GM12872 (cell line): ENCODE results near the gene ARHGEF16.

Experiments used
- TF ChIP-seq, protein P1 (sequence below): IDR thresholded peaks from 3 replicates; pipeline ENCODE4 v1.5.1; 2011; ENCODE audit warnings: low read depth, mild to moderate bottlenecking, low read length, moderate library complexity; ENCODE audit not compliant: insufficient read depth

ARHGEF16 gene

DNA sequence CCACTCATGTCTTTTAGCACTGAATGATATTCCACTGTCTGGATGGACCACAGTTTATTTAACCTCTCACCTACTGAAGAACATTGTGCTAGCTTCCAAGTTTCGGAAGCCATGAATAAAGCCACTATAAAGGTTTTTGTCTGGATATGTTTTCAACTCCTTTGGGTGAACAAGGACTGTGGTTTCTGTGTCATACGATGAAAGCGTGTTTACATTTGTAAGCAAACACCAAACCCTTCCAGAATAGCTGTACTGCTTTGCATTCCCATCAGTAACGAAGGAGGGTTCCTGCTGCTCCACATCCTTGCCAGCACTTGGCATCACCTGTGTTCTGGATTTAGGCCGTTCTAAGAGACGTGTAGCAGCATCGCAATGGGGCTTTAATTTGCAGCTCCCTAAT, 10.7 kb upstream of the ARHGEF16 start:
- TF ChIP-seq, protein P1, sequence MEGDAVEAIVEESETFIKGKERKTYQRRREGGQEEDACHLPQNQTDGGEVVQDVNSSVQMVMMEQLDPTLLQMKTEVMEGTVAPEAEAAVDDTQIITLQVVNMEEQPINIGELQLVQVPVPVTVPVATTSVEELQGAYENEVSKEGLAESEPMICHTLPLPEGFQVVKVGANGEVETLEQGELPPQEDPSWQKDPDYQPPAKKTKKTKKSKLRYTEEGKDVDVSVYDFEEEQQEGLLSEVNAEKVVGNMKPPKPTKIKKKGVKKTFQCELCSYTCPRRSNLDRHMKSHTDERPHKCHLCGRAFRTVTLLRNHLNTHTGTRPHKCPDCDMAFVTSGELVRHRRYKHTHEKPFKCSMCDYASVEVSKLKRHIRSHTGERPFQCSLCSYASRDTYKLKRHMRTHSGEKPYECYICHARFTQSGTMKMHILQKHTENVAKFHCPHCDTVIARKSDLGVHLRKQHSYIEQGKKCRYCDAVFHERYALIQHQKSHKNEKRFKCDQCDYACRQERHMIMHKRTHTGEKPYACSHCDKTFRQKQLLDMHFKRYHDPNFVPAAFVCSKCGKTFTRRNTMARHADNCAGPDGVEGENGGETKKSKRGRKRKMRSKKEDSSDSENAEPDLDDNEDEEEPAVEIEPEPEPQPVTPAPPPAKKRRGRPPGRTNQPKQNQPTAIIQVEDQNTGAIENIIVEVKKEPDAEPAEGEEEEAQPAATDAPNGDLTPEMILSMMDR: no peak

- TF ChIP-seq, protein P1: no peak
These were observed 10.2 kb upstream of the ARHGEF16 start for GRCh38 chr1:3444298-3444697.

DNA sequence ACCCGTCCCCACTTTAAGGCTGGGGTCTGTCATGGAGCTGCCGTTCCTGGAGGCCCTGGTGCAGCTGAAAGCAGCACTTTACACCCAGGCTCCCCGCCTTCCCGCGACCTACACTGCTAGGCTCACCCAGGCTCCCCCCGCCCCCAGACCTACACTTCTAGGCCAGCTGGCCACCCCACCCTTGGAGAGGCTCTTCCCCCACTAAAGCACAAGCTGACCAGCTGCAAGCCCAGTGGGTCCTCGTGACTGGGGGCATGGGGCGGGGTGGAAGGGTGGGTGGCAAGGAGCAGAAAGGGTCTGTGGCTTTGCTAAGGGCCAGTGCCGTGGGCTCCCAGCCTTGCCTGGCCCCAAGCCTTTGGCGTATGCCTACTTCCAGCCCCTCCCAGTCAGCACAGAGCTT, 9.7 kb upstream of the ARHGEF16 start:
- TF ChIP-seq, protein P1: no peak

- TF ChIP-seq, protein P1: no peak
These were observed 4.1 kb upstream of the ARHGEF16 start for GRCh38 chr1:3450202-3450863.

GRCh38 chr1:3450983-3451382, 3.5 kb upstream of the ARHGEF16 start:
- TF ChIP-seq, protein P1: no peak

GRCh38 chr1:3451994-3452865, 2.2 kb upstream of the ARHGEF16 start:
- TF ChIP-seq, protein P1: no peak

DNA sequence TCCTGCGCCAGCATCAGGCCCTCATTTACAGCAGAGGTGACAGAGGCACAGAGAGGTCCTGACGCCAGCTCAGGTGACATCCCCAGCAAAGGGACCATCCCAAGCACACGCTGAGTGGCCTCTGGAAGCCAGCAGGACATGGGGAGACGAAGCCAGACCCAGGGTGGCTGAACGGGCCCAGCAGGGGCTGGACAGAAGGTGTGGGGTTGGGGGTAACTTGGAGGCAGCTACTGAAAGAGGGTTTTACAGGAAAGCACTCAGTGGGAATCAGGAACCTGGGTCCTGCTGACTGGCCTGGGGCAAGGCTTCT, 1.6 kb upstream of the ARHGEF16 start:
- TF ChIP-seq, protein P1: no peak
